Left hindlimb (tissue), 1 donor: ENCODE measurements around the gene HOXC4.
"Not testable (repeated sequence)": the region's sequence is repeated elsewhere in the genome, so short reads cannot be mapped to it uniquely, and the experiment has no call there.

Source experiments
- DNase-seq: peaks from one replicate; pipeline ENCODE4 v3.0.0-alpha.2; 2018

HOXC4 gene

DNA sequence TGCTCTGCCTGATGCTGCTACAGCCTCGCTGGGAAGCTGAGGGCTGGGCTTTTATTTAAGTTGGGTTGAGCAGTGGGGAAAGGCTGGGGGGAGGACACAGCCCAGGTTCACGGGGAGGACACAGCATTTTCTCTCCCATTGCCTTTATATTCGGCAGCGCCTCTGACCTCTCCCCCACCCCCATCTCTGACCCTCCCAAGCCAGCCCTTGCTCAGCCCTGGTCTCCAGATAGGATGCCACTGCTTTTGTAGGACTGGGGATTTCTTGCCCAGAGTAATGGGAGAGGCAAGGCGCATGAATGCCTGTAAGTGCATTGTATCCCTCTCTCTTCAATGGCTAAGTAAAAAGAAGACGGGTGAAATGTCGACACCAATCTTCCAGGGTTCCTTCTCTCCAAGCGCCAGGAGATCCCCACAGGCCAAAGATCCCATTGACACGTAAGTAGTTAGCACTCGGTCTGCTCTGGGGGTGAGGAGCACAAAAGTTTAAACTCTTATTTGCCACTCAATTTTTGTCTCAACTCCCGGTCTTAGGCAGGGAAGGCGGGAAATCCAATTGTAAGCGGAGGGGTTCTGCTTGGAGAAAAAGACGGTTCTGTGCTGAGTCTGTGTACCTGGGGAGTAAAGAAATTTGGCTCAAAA lies 4.6 kb downstream of the HOXC4 start:
- no peak for DNase-seq

DNA sequence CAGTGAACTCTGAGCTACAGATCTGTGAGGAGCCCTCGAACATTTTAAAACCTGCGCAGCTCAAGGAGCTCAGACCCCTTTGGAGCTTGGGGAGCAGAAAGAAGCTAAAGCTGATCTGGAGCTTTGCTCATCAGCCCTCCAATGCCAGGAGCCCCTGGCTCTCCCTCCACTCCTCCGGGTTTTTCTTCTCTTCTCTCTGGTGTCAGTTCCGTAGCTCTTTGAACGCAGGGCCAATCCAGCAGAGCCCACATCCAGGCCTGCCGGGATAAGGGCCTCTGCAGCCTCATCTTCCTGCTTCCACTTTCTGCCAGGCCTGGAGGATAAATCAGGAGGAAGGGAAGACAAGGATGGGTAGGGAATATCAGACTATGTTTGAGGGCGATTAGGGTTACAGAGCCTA lies 6.0 kb downstream of the HOXC4 start:
- DNase-seq, result no peak

DNA sequence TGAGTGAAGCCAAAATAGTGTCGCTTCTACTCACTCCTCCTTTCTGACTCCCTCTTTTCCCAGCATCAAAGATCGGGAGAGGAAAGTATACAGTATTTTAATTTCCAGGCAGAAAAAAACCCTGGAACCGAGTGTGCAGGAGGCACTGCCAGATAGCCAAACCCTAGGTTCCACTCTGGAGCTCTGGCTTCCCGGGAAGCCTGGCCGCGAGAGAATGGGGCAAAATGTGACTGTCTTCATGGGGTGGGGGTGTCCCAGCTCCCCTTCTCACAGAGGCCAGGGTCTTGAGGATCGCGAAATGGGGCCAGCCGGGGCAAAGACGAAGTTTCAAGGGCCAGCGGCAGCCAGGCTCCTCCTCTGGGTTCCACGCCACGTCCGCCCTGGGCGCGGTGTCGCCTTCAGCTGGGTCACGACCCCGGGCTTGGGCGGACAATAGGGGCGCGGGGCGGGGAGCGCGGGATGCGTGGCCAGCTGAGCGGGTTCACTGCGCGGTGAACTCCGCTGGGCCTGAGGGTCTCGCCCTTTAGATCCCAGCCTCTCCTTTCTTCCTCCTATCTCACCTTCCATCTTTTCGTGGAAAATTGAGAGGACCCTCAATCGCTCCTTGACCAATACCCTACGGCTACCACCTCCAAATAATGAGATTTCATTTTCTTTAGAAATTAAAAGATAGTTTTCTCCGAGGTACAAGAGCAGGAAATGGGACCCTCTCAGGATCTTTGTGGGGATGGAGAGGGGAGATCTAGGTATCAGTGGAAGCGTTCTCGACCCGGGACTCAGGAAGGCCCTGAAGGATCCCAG lies 6.7 kb downstream of the HOXC4 start:
- DNase-seq, result no peak

DNA sequence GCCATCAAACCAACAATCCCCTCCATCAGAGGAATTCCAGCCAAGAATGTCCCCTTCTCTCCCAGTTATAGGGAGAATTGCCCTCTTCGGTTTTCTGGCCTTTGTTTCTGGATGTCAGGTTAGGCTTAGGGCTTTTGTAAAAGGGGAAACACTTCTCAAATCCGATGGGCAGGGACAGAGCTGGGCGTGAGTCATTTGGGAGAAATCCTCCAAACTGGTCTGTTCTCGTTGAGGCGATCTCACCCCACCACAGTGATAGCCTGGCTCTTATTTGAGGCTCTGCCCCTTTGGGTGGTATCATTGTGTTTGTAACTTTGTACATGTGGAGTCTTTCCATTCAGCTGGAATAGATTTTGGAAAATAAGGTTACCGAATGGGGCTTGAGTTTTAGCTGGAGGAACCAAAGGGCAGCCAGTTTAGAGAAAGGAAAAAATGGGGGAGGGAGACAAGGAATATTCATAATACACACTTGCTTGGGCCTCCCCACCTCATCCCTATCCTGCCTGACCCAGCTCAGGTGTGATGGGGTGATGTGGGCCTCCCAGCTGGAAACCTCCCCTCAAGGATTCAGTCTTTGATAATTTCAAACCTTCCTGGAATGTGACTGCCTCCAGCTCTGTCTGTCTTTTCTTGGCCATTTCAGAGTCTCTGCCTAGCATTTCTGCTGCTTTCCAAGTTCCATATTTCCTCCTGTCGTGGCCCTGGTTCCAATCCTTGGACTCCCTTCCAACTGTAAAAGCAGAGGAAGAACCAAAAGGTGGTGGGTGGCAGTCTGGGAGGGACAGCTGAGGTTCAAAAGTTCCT lies 7.5 kb downstream of the HOXC4 start:
- DNase-seq, result no peak

DNA sequence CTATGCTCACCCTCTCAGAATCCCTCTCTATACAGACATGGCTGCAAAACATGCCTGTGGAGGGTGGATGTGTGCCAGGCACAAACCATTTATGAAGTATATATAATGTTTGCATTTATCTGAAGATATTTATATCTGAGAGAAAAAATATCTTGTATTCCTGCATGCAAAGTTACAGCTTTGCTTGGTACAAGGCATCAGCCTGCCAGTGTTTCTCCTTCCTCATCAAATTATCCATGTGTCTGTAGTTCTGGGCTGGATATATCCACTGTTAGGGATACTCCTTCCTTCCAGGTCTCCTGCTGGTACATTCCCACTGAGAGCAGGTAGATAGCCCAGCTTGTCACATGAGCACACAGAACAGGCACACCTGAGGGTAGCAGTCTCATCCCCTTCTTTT lies 12.0 kb downstream of the HOXC4 start:
- no peak for DNase-seq

DNA sequence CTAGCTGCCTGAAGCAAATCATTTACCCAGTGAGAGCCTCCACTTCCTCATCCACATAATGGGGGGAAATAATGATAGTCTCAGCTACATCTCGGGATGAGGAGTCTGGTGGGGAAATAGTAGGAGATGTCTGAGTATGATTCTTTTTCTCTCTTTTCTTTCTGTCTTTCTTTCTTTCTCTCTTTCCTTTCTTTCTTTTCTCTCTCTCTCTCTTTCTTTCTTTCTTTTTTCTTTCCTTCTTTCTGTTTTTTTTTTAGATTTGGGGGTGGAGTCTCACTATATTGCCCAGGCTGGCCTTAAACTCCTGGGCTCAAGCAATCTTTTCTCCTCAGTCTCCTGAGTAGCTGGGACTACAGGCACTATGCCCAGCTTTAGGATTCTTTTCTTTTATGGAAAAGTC lies 12.8 kb downstream of the HOXC4 start:
- DNase-seq, result no peak

DNA sequence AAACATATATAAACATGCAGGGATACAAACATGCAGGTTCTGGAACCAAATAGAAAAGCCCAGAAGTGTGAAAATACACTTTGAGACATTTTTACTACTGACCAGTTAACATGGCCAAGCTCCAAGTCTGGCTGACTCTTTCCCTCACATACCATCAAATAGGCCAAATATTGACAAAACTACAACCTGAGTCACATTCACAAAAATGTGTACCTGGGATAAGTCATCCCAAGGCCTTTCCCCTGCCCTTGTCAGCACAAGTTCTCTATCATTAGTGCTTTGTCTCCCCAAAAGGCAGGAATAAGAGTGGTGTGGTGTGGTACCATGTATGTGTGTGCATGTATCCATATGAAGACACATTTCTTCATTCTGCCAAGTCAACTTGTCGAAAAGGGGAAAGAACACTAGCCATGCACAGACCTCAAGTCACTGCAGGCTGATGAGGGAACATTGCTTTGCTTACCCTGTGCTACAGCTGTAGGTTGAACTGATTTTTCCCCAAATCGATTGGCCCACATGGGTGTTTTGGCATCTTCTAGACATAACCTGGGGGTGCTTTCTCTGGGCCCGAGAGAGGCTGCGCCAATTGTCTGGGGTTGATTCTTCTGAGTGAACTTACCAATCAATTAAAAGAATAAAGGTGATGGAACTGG lies 14.9 kb downstream of the HOXC4 start:
- DNase-seq, result no peak

DNA sequence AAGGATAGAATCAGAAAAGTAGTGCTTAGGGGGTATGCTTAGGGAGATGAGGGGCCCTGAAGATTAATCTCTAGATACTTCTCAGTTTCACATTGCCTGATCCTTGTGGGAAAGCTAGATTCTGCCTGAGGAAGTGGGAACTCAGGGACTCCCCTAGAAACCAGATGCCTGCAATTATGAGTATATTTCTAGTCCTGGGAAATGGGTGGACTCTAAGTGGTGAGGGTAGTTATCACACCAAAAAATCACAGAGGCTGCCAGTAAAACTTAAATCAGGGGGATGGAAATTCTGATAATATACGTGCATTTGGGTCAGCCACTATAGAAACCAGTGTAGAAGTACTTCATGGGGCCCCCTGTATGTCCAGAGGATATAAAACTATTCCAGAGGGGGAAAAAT lies 18.3 kb downstream of the HOXC4 start:
- DNase-seq, result no peak

DNA sequence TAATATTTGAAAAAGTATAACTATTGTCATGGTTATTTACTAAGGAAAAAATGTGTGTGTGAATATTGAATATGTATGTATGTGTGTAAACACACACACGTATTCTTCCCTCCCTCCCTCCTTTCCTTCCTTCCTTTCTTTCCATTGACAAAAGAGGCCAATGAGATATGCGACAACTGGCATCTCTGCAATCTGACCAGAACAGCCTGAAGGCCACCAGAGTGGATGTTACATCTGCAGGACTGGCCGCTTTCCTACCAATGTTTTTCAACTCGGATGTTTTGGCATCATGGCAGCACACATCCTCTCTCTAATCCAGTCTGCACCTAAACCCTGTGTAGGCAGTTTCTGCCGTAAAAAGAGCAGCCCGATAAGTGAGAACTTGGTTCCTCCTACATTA lies 20.7 kb downstream of the HOXC4 start:
- no peak for DNase-seq

DNA sequence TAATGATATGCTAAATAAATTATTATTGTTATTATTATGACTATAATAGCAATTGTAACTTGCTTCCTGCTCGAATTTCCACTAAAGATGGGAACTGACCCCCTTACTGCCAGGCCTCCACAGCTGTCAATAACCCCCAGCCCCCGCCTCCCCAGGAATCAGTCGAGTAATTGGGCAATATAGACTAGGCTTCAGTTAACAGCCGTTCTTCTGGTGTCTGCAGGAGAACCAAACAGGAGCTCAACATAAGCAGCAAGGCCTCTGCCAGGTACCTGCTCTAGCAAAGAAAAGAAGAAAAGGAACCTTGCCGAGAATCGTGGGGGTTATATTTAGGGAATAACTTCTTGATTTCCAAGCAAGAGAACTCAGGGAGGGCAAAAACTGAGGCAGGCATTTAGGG lies 21.8 kb downstream of the HOXC4 start:
- DNase-seq, result no peak

DNA sequence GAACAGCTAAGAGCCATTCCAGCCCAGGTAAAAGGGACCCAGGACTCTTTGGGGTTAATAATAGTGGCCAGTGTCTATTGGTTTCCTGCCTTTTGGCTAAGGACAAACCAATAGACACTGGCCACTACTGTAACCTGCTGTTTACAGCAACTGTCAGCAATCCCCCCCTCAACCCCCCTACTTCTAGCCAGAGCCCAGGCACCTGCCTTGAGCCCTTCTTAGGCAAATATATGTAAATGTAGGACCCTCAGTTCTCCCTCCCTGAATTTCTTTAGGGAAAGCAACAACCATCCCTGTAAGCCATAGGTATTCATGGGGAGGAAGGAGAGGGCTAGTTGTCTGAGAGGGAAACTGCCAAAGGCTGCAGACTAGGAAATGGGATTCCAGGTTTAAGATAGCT lies 22.3 kb downstream of the HOXC4 start:
- no peak for DNase-seq

DNA sequence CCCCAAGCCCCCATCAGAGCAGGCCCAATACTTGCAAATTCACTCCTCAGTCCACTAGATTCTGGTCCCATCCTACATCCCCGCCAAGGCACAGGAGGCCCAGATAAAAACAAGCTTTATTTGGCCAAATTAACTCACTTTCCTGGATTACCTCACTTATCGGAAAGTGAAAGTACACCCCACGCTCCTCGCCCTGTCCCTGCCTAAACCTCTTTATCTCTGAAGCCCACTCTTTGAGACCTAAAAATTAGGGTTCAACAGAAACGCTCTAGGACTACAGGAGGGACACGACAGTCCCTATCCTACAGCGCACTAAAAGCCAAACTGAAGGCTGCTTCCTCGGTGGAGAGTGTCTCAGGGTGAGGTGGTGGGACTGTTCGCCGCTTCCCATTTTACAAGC lies 24.2 kb downstream of the HOXC4 start:
- not testable (repeated sequence) for DNase-seq

DNA sequence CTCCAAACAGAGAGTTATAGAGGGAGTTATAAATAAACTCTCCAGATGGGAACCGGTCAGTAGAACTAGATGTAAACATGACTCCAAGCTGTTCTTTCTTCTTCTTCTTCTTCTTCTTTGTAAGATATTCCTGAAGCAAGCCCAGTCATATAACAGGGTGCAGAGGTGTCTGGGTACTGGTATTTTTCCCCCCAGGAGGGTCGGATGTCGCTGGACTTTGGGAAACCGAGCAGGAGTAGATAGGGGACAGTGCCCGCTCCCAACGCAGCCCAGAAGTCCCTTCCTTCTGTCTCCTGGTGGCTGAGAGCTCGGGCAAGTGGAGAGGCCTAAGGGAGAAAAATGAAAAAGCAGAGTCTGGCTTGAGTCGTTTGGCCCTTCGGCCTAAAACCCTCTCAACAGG lies 25.5 kb downstream of the HOXC4 start:
- DNase-seq, result not testable (repeated sequence)

DNA sequence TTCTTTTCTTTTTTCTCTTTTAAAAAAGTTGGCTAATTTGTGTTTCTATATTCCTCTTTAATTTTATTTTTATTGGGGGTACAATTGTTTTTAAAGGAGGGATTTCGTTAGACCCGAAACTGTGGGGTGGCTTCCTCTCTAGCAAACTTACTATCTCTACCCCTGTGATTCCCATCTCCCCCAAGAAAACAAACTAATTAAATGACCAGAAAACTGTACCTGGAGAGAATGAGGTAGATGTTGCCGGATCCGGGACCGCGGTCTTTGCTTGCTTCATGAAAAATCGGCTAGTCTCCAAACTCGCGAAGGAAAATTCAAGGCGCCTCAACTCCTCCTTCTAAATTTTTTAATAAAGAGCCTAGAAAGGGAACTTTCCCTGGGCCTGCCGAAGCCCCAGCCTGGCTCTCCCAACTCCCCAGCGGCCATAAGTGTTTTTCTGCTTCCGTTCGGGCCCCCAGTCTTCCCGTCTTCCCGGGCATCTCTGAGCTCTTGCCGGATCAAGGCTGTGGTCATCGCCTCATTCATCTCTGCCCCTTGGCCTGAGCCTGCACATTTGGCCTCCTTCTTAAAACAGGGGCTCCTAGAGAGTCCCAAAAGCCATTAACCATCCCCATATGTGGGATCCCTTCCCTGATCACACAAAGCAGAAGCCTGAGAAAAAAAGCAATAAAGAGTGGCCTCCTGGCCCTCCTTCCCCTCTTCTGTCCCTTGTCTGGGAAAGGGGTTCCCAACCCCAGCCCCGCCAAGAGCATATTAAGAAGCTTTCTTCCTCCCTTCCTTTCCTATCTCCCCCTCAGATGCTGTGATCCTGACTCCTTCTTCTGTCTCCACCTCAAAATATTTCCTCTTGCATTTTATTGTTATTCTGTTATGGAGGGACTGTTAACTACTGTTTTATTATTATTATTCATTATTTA lies 26.6 kb downstream of the HOXC4 start:
- DNase-seq, result not testable (repeated sequence)

DNA sequence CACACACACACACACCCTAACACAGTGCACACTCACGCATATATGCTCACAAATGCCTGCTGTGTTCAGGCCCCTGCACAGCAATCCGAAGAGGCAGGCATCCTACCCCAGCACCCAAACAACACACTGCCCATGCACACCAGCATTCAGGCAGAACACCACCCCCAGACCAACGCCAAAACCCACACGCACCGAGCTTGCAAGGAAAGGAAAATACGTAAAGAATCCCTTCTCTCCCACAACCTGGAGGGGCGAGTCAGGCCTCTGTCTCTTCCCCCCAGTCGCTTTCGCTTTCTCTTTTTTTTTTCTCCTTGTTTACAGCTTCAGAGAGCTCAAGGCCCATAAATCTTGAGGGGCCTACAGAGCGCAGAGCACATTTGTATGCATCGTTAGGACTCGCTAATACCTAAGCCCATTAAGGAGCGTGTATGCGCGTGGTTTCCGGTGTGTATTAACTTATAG lies 27.4 kb downstream of the HOXC4 start:
- not testable (repeated sequence) for DNase-seq

DNA sequence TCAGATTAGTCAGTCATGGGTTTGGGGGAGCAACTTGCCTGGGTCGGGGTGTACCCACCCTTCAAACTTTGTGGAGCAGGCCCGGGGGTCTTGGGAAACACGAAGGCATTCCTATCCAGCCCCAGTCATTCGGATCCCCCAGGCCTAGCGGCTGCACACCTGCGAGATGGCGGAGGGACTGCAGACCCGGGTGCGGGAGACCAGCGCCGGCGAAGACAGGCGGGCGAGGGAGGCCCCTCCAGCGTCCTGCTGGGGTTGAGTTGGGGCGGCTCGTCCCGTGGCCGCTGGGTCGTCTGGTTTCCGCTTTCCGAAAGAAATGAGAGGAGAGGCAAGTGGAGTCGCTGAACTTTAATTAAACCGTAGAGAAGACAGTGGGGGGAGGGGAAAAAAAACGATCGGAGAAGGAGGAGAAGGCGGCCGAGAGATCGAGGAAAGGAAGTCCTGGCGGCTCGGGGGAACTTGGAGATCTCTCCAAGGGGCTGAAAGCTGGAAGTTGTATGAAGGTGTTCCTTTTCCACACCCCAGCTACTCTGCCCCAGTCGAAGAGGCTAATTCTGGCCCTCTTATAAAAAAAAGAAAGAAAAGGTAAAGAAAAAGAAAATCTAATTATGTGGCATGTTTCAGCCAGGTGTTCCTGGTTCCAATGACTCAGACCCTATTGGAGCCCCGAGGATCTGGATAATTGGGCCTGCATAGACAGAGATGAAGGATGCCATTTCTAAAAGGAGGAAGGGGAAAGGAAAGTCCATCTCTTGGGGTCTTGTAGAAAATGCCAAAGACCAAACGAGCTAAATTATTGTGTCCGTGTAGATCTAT lies 28.2 kb downstream of the HOXC4 start:
- DNase-seq, result not testable (repeated sequence)

DNA sequence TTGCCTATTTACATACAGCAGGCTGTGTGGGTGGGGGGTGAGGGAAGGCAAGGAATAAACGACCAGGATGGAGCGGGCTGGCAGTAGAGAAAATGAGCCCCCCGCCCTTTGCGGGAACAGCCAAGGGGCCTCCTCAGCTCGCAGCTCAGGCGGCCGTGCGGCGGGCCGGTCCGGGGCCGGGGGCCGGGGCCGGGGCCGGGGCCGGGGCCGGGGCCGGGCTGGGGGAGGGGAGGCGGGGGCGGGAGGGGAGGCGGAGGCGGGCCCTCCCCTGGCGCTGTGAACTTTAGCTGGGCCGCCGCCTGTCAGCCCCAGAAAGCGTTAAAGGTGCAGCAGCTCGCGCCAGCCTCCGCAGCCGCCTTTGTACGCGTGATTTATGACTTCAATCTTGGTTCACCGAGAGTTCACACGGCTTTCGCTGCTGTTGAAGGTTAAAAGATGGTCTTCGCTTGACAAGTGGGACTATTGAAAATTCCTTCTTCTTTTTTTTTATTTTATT lies 28.8 kb downstream of the HOXC4 start:
- peak; percentile 63 for DNase-seq

DNA sequence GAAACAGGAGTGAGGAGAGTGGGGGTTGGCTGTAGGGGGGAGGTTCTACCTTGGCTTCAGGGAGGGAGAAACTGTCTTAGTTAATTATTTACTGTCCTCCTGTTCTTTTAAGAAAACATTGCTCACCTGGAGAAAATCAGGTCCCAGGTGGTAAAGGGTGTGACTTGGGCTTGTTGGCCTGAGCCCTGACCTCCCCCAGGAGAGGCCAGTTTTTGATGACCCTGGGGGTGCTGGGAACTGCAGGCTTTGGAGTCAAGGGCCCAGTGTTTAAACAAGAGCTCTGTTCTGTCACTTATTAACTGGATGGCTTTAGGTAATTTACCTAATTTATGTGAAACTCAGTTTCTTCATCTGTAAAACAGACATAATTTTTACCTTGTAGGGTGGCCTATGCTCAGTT lies 34.4 kb downstream of the HOXC4 start:
- not testable (repeated sequence) for DNase-seq

DNA sequence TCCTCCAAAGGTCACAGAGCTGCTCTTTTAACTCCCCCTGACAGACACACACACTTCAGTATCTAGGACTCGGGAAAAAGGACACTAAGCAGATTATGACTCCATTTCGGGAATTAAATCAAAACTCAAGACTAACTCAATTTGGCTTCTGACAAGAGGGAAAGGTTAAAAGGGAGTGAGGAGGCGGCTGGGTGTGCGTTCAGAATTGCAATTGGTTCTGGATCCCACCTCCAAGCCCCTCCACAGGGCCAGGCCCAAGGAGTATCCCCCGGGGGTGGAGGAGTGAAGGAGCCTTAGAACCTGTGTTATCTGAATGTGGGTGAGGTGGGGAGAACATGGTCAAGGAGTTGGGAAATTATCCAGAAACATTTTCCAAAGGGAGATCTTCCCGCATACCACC lies 35.8 kb downstream of the HOXC4 start:
- not testable (repeated sequence) for DNase-seq

DNA sequence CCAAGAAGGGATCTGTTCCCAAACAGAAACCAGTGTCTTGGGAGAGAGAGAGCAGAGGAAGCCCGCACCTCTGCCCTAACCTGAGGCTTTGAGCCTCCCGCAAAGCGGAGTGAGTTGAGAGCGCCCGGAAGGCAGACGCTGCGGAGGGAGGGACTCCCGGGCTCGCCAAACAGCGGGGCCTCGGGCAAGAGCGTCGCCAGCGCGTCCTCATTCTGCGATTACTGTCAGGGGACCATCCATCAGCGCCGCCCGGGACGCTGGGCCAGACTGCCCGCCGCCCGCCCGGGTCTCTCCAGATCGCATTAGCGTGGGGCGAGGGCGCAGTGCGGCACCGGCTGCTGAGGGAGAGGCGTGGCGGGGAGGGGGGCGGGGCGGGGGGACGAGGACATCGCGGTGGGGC lies 36.7 kb downstream of the HOXC4 start:
- DNase-seq, result peak; percentile 36

DNA sequence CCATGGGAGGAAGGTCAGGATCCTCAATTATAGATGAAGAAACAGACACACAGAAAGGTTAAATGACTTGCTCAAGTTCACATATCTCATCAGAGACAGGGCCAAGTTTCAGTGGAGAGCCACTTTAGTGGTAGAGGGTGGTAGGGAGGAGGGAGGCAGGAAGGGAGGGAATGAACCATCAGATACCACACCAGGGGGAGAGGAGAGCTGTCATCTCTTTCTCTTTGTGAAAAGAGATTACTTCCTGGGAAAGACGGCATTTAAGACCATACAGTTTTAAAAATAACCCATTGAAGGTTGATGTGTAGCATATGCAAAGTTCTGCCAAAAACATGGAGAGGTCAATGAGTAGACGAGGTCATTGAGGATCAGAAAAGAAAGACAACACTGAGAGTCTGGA lies 39.3 kb downstream of the HOXC4 start:
- DNase-seq, result not testable (repeated sequence)
